Measurements from ENCODE around the gene NFYA. TPM values are rescaled to one million over a fixed set of nuclear protein-coding genes. Genes with fewer than 3 reads are reported as not detected.

NFYA gene
- total RNA-seq, 1 experiment from 2014 or later, result 34.7 TPM

- no TSS peak for BruUV-seq (replicated peaks)
- in situ Hi-C loops (cut with HindIII; ENCODE audit: low pct_unique_long_range_greater_than_20kb, low sequenced_read_pairs), result no loop called here
Observed at GRCh38 chr6:41097467-41098090, 24.8 kb downstream of the NFYA start.

GRCh38 chr6:41098366-41098765 lies 25.6 kb downstream of the NFYA start:
- in situ Hi-C loops (cut with HindIII; ENCODE audit: low pct_unique_long_range_greater_than_20kb, low sequenced_read_pairs), result no loop called here
- TF ChIP-seq POLR2AphosphoS5 (IDR thresholded peaks at IDR 0.05; ENCODE audit: low read depth, low read length), result no peak
- no peak for TF ChIP-seq CTCF (IDR thresholded peaks at IDR 0.05)
- intact Hi-C loops (cut with micrococcal nuclease; ENCODE audit: unreplicated experiment), result loop anchor here (10.0 kb wide), 1 partner anchor 86 kb away; no protein-coding TSS in a partner anchor
- H3K27ac ChIP-seq (ENCODE audit: low read length), result no peak overlapping the region
- no peak for DNase-seq (ENCODE audit: low read depth, low spot score)
- ATAC-seq, result no peak
- BruUV-seq (replicated peaks), result no TSS peak
- H3K9me3 ChIP-seq (ENCODE audit: control insufficient read depth, insufficient read depth, low read depth, low read length), result no peaks in the 10 kb centered on the region
- CTCF ChIA-PET, result no interaction called here
- H3K27me3 ChIP-seq (ENCODE audit: control insufficient read depth, insufficient read depth, low read length), result no peaks in the 10 kb centered on the region
- H3K36me3 ChIP-seq (ENCODE audit: control insufficient read depth, insufficient read depth, low read length), result peaks cover 32% of the 10 kb centered on the region
- H3K4me1 ChIP-seq (ENCODE audit: control insufficient read depth, insufficient read depth, low read length), result no peaks in the 10 kb centered on the region
- POLR2A ChIA-PET, result no interaction called here
- no peak overlapping the region for H3K4me3 ChIP-seq (ENCODE audit: low read depth in 2 of 2, low read length in 2 of 2)

More at GRCh38 chr6:41097467-41098090, 24.8 kb downstream of the NFYA start:
- H3K27ac ChIP-seq (ENCODE audit: low read length), result no peak overlapping the region
- intact Hi-C loops (cut with micrococcal nuclease; ENCODE audit: unreplicated experiment), result loop anchor here (10.0 kb wide), 1 partner anchor 87 kb away; no protein-coding TSS in a partner anchor
- TF ChIP-seq TCF7L2 (IDR thresholded peaks at IDR 0.05; ENCODE audit: low read depth, low read length) (no peak), CTCF (IDR thresholded peaks at IDR 0.05) (no peak), POLR2AphosphoS5 (IDR thresholded peaks at IDR 0.05; ENCODE audit: low read depth, low read length) (no peak), REST (IDR thresholded peaks at IDR 0.05; ENCODE audit: insufficient read depth in 1 of 2, low read depth in 2 of 2, low read length in 1 of 2) (no peak), SIN3A (IDR thresholded peaks at IDR 0.05; ENCODE audit: borderline replicate concordance, insufficient read depth, low read depth, low read length) (no peak)
- H3K4me1 ChIP-seq (ENCODE audit: control insufficient read depth, insufficient read depth, low read length), result no peaks in the 10 kb centered on the region
- CTCF ChIA-PET, result no interaction called here
- H3K27me3 ChIP-seq (ENCODE audit: control insufficient read depth, insufficient read depth, low read length), result no peaks in the 10 kb centered on the region
- ATAC-seq, result no peak
- H3K9me3 ChIP-seq (ENCODE audit: control insufficient read depth, insufficient read depth, low read depth, low read length), result no peaks in the 10 kb centered on the region
- POLR2A ChIA-PET, result no interaction called here
- H3K36me3 ChIP-seq (ENCODE audit: control insufficient read depth, insufficient read depth, low read length), result peaks cover 38% of the 10 kb centered on the region
- no peak for DNase-seq (ENCODE audit: low read depth, low spot score)
- H3K4me3 ChIP-seq (ENCODE audit: low read depth in 2 of 2, low read length in 2 of 2), result no peak overlapping the region

All from Panc1 (cell line).